WTC11 (cell line): Measurements from ENCODE around the gene LAMA2.

Experiments used
- ATF2 ChIP-seq: sonication (generic); formaldehyde crosslinking; IDR thresholded peaks from 2 replicates; pipeline ENCODE4 v1.8.1; 2022; ENCODE audit warnings: low read depth, missing genetic modification reagents, borderline replicate concordance
- CTCF ChIP-seq: fragments of 200-600 bp; IDR thresholded peaks from 2 replicates; pipeline ENCODE4 v1.8.0; 2022; ENCODE audit warnings: antibody characterized with exemption
- JUN ChIP-seq: sonication (generic); formaldehyde crosslinking; IDR thresholded peaks from 2 replicates; pipeline ENCODE4 v1.8.0; 2023; ENCODE audit warnings: mild to moderate bottlenecking, missing genetic modification reagents
- SOX15 ChIP-seq: fragments of 250-450 bp; sonication (Bioruptor Pico); IDR thresholded peaks from 2 replicates; pipeline ENCODE4 v1.9.0; 2021; ENCODE audit warnings: mild to moderate bottlenecking

- TF ChIP-seq CTCF: no peak
- TF ChIP-seq ATF2: no peak
- TF ChIP-seq SOX15 (CRISPR knock-in tag): no peak
- no peak for TF ChIP-seq JUN (CRISPR knock-in tag)
Measured at GRCh38 chr6:129098061-129098553, 215.2 kb downstream of the LAMA2 start.
